DMS153 treated with DMSO at 0.1 percent for 48 hours (cell line): ENCODE data around the gene RAB11FIP3.
"Not testable (repeated sequence)": the region's sequence is repeated elsewhere in the genome, so short reads cannot be mapped to it uniquely, and the experiment has no call there.

Experiments
- DNase-seq: peaks from one replicate; lab custom pipeline; 2025; ENCODE audit not compliant: unreplicated experiment; lab: John Stamatoyannopoulos, UW

Gene RAB11FIP3

DNA sequence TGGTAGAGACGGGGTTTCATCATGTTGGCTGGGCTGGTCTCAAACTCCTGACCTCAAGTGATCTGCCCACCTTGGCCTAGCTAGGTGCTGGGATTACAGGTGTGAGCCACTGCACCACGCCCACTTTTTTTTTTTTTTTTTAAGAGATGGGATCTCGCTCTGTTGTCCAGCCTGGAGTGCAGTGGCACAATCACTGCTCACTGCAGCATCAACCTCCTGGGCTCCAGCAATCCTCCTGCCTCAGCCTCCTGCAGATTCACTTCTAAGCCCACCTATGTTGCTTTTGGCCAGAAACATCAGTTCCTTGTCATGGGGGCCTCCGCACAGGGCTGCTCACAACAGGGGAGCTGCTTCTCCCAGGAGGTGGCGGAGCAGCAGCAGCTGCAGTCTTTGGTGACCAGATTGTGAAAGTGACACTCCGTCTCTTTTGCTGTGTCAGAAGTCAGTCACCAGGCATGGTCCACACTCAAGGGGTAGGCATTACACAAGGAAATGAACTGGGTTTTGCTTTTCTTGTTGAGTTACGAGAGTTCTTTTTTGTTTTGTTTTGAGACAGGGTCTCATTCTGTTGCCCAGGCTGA, 32.9 kb upstream of the RAB11FIP3 start:
- DNase-seq, result no peak

DNA sequence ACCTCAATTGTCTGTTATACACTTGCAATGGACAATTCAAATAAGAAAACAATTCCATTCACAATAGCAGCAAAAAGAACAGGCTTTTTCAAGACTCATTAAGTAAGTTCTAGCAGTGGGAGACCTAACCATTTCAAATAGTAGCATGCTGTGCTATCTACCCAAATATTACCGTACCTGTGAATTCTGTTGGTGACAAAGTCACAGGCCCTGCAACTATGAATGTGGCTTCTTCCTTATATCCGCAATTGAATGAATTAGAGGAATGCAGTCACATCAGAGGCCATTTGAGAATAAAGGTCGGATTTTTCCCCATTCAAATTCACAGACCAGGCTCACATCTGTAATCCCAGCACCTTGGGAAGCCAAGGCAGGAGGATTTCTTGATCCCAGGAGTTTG, 29.2 kb upstream of the RAB11FIP3 start:
- DNase-seq, result no peak

DNA sequence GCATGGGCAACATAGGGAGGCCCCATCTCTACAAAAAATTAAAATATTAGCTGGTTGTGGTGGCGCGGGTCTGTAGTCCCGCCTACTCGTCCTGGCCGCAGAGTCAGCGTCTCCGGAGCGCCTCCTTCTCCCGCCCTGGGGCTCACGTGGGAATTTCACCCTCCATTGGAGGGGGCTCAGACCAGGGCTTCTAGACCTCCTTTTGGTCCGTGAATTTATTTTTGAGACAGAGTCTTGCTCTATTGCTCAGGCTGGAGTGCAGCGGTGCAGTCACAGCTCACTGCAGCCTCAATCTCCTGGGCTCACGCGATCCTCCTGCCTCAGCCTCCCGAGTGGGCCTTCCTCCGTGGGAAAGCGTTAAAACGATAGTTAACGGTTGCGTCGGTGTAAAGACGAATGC, 28.8 kb upstream of the RAB11FIP3 start:
- no peak for DNase-seq

DNA sequence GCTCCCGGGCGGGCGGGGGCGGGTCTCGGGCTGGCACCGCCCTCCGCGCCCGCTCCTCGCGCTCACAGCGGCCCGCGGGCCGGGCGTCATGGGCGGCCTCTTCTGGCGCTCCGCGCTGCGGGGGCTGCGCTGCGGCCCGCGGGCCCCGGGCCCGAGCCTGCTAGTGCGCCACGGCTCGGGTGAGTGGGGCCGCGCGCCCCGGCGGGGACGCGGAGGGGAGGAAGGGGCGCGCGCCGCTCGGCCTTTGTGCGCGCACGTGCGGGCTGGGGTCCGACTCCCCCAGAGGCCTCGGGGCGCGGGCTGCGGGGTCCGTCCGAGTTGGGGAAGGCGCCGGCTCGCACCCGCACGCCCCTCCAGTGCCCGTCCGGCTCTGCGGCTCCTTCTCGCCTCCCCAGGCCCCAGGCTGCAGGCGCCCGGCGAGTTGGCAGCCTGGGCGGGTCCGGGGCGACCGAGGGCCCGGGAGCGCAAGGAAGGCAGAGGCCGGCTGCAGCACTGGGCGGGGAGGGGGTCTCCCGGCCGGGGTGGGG, 28.3 kb upstream of the RAB11FIP3 start, which contains the start of gene NME4:
Gene NME4, plus strand, starts transcription at position 65 of the 527 bp plus-strand sequence. Its CDS starts 24 bp downstream, at position 89.
- DNase-seq, result no peak

DNA sequence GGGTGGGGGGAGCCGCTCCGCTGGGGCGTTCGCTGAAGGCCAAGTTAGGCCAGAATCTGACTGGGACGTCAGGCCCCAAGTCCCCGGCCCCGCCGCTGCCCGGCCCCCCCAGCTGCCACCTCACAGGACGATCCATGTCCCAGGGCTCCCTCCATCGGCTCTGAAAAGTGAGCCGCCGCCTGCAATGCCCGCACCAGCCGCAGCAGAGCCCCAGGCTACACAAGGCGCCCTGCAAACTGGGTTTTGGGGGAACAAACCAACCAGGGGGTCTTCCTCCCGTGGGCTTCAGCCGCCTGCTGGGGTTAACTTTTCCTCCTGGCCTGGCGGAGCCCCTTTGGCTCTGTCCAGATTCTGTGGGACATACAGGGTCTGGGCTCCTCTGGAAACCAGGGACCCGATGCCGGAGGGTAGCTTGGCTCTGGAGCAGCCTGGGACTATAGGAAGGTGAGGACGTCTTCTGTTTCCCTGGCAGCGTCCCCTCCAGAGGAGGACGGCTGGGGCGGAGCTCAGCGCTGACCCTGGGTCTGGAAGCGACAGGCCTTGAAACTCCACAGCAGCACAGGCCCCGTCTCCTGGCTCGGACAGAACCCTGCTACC, 27.6 kb upstream of the RAB11FIP3 start:
- no peak for DNase-seq

DNA sequence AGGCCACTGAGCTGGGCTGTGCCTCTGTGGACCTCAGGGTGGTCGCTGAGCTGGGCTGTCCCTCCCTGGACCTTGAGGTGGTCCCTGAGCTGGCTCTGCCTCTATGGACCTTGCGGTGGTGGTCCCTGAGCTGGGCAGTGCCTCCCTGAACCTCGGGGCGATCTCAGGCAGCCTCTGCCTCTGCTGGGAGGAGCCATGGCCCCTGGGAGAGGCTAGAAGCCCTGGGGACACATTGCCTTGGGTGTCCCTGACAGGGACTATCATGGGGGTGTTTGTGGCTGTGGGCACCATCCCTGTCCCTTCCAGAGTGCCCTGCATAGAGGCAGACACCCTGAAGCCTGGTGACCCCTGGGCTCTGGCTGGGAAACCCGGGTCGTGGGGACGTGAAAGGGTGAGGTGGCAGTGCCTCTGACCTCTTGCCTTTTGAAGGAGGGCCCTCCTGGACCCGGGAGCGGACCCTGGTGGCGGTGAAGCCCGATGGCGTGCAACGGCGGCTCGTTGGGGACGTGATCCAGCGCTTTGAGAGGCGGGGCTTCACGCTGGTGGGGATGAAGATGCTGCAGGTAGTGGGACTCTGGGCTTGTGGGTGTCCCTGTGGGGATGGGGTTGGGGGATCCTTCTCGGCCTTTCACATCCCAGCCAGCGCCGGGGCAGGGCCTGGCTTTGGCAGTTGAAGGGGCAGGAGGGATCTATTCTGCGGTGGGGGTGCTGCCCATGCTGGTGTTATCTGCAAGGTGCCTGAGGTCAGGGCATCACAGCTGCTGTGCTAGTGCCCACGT, 26.7 kb upstream of the RAB11FIP3 start:
- DNase-seq, result no peak

DNA sequence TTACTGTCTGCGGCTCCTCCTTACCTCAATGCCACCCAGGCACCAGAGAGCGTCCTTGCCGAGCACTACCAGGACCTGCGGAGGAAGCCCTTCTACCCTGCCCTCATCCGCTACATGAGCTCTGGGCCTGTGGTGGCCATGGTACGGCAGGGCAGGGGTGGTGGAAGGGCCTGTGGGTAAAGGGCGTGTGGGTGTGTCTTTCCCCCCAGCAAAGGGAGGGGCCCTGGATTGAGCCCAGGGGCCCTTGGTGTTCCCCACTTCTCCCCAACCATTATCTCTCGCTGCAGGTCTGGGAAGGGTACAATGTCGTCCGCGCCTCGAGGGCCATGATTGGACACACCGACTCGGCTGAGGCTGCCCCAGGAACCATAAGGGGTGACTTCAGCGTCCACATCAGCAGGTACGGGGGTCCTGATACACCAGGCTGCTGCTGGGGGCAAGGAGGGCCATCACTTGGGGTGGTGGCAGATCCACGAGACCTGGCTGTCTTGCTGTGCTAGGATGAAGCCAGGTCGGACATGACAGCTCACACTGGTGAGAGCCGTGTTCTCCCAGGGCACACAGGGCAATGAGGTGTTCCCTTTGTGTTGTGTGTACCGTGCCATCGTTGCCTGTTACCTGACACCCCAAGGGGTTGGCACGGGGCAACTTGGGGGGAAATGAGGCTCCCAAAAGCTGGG, 26.0 kb upstream of the RAB11FIP3 start:
- DNase-seq, result no peak

DNA sequence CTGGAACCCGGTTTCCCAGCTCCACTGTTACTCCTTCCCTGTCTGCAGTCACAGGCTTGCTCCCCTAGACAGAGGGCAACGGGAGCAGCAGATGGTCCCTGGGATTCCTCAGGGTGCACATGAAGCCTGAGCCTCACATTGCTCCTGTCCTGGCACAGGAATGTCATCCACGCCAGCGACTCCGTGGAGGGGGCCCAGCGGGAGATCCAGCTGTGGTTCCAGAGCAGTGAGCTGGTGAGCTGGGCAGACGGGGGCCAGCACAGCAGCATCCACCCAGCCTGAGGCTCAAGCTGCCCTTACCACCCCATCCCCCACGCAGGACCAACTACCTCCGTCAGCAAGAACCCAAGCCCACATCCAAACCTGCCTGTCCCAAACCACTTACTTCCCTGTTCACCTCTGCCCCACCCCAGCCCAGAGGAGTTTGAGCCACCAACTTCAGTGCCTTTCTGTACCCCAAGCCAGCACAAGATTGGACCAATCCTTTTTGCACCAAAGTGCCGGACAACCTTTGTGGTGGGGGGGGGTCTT, 25.3 kb upstream of the RAB11FIP3 start:
- DNase-seq, result no peak

DNA sequence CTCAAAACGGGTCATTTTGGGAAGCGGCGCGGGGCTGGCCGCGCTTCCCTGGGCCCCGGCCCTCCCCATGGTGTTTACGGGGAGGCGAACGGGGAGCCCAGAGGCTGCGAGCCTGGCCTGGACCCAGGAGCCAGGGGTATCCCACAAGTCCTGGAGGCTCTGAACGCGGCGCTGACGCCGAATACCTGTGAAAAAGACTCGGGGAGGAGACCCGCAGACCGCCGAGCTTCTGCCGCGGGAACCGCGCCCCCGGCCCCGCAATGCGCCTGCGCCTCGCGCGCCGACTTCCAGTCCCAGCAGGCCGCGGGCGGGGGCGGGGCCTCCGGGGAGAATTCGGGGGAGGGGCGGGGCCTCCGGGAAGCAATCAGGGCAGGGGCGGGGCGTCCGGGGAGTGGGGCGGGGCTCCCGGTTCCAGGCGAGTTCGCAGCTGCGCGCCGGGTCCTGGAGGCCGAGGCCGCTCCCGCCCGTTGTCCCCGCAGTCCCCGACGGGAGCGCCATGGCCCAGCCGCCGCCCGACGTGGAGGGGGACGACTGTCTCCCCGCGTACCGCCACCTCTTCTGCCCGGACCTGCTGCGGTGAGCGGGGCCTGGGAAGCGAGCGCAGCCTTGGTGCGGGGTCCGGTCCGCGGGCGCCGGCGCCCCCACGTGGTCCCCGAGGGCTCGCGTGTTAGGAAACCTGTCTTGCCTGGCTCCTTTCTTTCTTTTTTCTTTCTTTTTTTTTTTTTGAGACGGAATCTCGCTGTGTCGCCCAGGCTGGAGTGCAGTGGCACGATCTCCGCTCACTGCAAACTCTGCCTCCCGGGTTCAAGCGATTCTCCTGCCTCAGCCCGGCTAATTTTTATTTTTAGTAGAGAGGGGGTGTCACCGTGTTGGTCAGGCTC, 23.7 kb upstream of the RAB11FIP3 start, which contains the start of gene DECR2:
Gene DECR2, plus strand, starts transcription at position 418 of the 881 bp plus-strand sequence. Its CDS starts 79 bp downstream, at position 497.
- peak; percentile 85 for DNase-seq

DNA sequence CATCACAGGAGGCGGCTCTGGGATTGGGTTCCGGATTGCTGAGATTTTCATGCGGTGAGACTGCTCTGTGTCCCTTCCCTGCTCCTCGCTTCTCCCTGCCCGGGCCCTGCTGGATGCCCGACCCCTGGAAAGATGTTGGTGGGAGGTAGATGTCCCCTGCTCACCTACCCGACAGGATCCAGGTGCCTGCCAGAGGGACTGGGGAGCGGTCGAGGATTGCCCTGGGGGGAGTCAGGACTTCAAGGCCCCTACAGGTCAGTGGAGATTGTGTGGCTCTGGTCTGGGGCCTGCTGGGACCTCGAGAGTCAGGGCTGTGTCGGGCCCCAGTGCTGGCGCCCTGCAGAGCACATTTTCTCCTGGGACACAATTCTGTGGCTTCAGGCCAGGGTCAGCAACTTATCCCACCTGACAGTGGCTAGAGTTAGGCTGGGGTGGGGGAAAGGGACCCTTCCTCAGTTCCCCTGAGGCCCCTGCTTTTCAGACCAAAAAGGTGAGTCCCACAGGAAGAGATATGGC, 20.4 kb upstream of the RAB11FIP3 start:
- no peak for DNase-seq

DNA sequence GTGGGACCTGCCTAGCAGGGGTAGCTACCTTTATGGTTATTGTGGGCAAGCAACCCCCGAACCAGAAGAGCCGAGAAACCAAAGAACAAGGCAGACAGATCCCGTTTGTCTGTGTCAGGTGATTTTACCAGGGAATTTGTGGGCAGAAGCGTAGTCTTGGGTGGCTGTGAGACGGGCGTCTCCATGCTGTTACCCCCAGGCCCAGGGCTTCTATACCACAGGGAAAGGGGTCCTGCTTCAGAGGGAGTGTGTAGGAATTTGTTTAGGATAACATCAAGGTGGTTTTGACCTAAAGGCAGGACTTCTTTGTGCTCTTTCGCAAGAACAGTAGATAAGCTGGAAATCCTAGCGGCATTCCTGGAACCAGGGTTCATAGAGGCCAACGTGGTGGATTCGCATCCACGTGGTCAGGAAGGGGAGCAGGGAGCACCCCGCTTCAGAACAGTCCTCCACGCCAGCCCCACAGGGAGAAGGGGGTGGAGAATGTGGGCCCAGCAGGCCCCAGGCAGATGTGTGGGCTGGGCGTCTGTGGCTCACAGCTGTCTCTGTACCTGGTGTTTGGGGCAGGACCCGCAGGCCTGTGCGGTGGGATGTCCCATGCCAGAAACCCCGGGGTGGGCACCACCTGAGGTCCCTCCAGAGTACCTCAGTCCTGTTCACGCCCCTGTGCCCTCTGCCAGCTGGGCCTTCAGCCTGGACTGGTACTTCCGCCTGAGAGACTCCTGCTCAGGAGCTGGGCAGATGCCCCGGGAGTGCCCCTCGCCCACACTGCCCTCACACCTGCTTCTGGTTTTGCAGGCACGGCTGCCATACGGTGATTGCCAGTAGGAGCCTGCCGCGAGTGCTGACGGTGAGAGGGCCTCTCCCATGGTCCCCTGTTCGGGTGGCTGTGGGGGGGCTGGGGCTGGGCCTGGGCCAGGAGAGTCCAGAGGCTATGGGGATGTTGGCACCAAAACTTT, 19.6 kb upstream of the RAB11FIP3 start:
- no peak for DNase-seq

DNA sequence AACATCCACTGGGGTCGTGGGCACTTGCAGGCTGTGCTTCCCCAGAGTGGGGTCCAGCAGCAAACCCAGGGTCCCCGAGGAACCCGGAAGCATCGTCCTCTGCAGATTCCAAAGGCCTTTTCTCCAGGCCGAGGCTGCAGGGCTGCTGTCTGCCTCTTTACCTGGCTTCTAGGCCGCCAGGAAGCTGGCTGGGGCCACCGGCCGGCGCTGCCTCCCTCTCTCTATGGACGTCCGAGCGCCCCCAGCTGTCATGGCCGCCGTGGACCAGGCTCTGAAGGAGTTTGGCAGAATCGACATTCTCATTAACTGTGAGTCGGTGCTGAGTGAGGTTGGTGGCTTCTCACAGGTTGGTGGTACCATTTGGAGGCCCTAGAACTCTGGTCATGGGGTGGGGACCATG, 18.2 kb upstream of the RAB11FIP3 start:
- DNase-seq, result no peak

DNA sequence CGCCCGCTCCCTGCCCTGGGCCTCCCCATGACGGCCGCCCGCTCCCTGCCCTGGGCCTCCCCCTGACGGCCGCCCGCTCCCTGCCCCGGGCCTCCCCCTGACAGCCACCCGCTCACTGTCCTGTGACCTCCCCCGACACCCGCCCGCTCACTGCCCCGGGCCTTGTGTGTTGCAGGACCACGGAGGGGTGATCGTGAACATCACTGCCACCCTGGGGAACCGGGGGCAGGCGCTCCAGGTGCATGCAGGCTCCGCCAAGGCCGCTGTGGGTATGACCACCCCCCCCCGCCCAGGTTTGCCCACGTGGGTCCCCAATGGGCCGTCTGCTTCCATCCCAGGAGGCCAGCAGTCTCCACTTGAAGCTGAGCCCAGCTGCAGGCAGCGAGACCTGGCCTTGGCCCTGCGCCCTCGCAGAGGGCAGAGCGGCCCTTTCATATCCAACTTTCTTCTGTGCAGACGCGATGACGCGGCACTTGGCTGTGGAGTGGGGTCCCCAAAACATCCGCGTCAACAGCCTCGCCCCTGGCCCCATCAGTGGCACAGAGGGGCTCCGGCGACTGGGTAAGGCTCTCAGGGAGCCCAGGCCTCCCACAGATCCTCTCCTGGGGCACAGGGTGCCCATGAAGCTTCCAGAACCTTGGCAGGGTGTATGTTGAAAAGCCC, 14.8 kb upstream of the RAB11FIP3 start:
- DNase-seq, result no peak

DNA sequence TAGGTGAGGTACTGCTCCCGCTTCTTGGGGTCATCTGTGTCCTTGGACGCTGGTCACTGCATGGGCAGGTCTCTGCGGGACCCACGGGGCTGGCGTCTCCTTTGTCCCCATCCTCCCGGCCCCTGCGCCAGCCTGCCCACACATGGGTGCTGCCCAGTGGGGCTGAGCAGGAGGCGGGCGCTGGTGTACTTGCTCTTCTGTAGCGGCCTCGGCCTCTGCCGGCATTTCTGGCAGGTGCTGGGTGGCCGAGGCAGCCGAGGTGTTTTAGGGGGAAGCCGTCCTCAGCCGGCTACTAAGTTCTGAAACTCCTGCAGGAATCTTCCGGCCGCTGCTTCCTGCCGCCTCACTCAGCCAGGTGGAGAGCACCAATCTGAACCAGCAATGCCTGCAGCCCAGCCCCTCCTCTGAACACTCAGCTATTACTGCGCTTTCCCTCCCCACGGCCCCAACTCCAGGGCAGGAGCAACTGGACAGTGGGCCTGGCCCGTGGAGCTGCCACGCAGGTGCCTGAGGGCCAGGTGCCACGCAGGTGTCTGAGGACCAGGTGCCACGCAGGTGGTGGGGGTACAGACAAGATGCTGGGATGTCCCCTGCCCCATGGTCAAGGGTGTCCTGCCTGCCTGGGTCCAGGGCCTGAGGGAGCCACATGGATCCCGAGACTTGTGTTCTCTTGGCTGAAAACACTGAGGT, 13.7 kb upstream of the RAB11FIP3 start:
- DNase-seq, result no peak

DNA sequence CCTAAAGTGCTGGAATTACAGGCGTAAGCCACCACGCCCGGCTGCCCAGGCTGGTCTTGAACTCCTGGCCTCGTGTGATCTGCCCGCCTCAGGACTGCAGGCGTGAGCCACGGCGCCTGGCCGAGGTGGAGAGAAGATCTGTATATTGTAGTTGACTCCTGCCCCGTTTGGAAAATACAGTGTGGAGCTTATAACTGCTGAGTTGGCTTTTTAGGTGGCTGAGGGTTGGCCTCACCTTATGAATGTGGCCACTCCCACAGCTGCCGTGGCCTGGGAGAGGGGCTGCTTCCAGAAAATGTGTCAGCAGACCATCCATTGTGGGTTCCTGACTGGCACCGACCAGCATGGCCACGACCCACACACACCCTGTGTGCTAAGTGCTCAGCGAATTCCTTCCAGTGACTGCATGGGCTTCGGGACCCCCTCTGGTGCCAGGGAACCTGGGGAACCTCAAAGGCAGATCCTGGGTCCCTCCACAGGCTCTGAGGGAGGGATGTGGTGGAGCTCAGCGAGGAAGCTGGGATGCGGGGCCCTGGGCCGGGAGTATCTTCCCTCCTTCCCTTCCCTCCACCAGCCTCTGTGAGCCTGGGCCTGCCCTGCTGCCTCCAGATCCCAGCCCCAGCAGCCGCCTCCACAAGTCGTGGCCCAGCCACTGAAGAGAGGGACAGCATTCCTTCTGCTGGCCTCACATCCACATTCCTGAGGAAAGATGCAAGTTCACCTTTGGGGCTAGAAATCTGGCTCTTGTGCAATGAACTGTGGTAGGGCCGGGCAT, 10.9 kb upstream of the RAB11FIP3 start:
- DNase-seq, result no peak

DNA sequence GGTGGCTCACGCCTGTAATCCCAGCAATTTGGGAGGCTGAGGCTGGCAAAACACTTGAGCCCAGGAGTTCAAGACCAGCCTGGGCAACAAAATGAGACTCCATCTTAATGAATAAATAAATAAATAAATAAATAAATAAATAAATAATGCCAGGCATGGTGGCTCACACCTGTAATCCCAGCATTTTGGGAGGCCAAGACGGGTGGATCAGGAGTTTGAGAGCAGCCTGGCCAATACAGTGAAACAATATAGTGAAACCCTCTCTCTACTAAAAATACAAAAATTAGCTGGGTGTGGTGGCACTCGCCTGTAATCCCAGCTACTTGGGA, 10.3 kb upstream of the RAB11FIP3 start:
- DNase-seq, result not testable (repeated sequence)

DNA sequence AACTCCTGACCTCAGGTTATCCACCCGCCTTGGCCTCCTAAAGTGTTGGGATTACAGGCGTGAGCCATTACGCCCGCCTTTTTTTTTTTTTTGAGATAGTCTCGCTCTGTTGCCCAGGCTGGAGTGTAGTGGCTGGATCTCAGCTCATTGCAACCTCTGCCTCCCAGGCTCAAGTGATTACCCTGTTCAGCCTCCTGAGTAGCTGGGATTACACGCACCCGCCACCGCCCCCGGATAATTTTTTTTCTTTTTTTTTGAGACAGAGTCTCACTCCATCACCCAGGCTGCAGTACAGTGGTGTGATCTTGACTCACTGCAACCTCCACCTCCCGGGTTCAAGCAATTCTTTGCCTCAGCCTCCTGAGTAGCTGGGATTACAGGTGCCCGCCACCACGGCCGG, 3.3 kb upstream of the RAB11FIP3 start:
- not testable (repeated sequence) for DNase-seq
